BLaER1 treated with 17β-estradiol and CSF1 and Interleukin-3, amounts not matched to agents 10 nM and 100 nM (cell line): ENCODE results near the gene UBE2M.
"Not testable (repeated sequence)": the region's sequence is repeated elsewhere in the genome, so short reads cannot be mapped to it uniquely, and the experiment has no call there.

Source experiments
- H3K27ac ChIP-seq, 11 experiments: shearing (Covaris generic); formaldehyde crosslinking; 2 replicates each; pipeline ENCODE4 v1.8.1; 2022
- H3K27me3 ChIP-seq, 11 experiments: shearing (Covaris generic); formaldehyde crosslinking; 2 replicates each; pipeline ENCODE4 v1.8.1; 2022
- H3K36me3 ChIP-seq, 11 experiments: shearing (Covaris generic); formaldehyde crosslinking; 2 replicates each; pipeline ENCODE4 v1.8.1; 2022
- H3K4me1 ChIP-seq, 10 experiments: shearing (Covaris generic); formaldehyde crosslinking; 2 replicates each; pipeline ENCODE4 v1.8.1; 2022
- H3K4me2 ChIP-seq, 11 experiments: shearing (Covaris generic); formaldehyde crosslinking; 2 replicates each; pipeline ENCODE4 v1.8.1; 2022
- H3K4me3 ChIP-seq, 10 experiments: shearing (Covaris generic); formaldehyde crosslinking; 2 replicates each; pipeline ENCODE4 v1.8.1; 2022
- H3K9ac ChIP-seq, 11 experiments: shearing (Covaris generic); formaldehyde crosslinking; 2 replicates each; pipeline ENCODE4 v1.8.1; 2022
- H3K9me3 ChIP-seq, 11 experiments: shearing (Covaris generic); formaldehyde crosslinking; replicated peaks in 1 of 11; 2 replicates each; pipeline ENCODE4 v1.8.1; 2022
- H4K20me1 ChIP-seq, 11 experiments: shearing (Covaris generic); formaldehyde crosslinking; 2 replicates each; pipeline ENCODE4 v1.8.1; 2022
- Cebpa-rat ChIP-seq, 11 experiments: shearing (Covaris generic); IDR thresholded peaks; 2 replicates each; pipeline ENCODE4 v1.8.1; 2022

UBE2M gene

GRCh38 chr19:58558066-58558622, at the start of gene UBE2M:
TSS of gene UBE2M (minus strand) at chr19:58558611. CDS start at chr19:58558381, 230 bp downstream.
- Histone ChIP-seq H3K27ac (peak within 1 kb of the TSS; percentile 95 to 99 (median 98)), H3K9ac (peak within 1 kb of the TSS; percentile 89 to 98 (median 96)), H3K9me3 (no peaks in the 10 kb centered on the region), H3K4me2 (peak within 1 kb of the TSS; percentile 89 to 100 (median 98)), H3K4me1 (peaks cover 68 to 78% (median 77%) of the 10 kb centered on the region in 10 experiments), H3K27me3 (peaks cover 0 to 16% (median 0%) of the 10 kb centered on the region in 11 experiments; a peak in 8 of 22 replicates), H4K20me1 (peaks cover 0 to 37% (median 17%) of the 10 kb centered on the region in 11 experiments; a peak in 12 of 22 replicates), H3K4me3 (peak within 1 kb of the TSS; percentile 76 to 98 (median 94)), H3K36me3 (peaks cover 19 to 33% (median 27%) of the 10 kb centered on the region in 11 experiments)
- TF ChIP-seq Cebpa-rat (IDR thresholded peaks at IDR 0.05) = no peak

GRCh38 chr19:58607213-58607612, 48.8 kb upstream of the UBE2M start:
- not testable (repeated sequence) for H3K27ac ChIP-seq, H3K4me3 ChIP-seq, H3K4me1 ChIP-seq, H3K9me3 ChIP-seq, H3K27me3 ChIP-seq, H3K36me3 ChIP-seq, H3K9ac ChIP-seq, H3K4me2 ChIP-seq, H4K20me1 ChIP-seq

- not testable (repeated sequence) for H3K4me2 ChIP-seq, H3K4me1 ChIP-seq, H3K27ac ChIP-seq, H3K4me3 ChIP-seq, H3K36me3 ChIP-seq, H3K9me3 ChIP-seq, H3K27me3 ChIP-seq, H3K9ac ChIP-seq, H4K20me1 ChIP-seq
Observed at GRCh38 chr19:58606251-58606896, 48.0 kb upstream of the UBE2M start.

GRCh38 chr19:58586133-58586765, 27.8 kb upstream of the UBE2M start:
- Histone ChIP-seq H3K4me2 (no peak overlapping the region), H3K27me3 (no peaks in the 10 kb centered on the region), H3K9me3 (no peaks in the 10 kb centered on the region), H3K36me3 (peaks cover 26 to 40% (median 35%) of the 10 kb centered on the region in 11 experiments), H3K9ac (no peak overlapping the region), H4K20me1 (peaks cover 0 to 28% (median 12%) of the 10 kb centered on the region in 11 experiments; a peak in 13 of 22 replicates), H3K4me1 (no peaks in the 10 kb centered on the region), H3K27ac (no peak overlapping the region), H3K4me3 (no peak overlapping the region)
- no peak for TF ChIP-seq Cebpa-rat (IDR thresholded peaks at IDR 0.05)

- Histone ChIP-seq H3K4me1 (peaks cover 0 to 5% (median 4%) of the 10 kb centered on the region in 10 experiments; a peak in 8 of 20 replicates), H4K20me1 (peaks cover 0 to 29% (median 12%) of the 10 kb centered on the region in 11 experiments; a peak in 13 of 22 replicates), H3K9ac (no peak overlapping the region), H3K27ac (no peak overlapping the region), H3K36me3 (peaks cover 27 to 42% (median 37%) of the 10 kb centered on the region in 11 experiments), H3K4me3 (no peak overlapping the region), H3K4me2 (no peak overlapping the region), H3K9me3 (no peaks in the 10 kb centered on the region), H3K27me3 (no peaks in the 10 kb centered on the region)
- no peak for TF ChIP-seq Cebpa-rat (IDR thresholded peaks at IDR 0.05)
Observed at GRCh38 chr19:58585442-58586132, 27.2 kb upstream of the UBE2M start.

- no peak overlapping the region for H3K27ac ChIP-seq
- no peak overlapping the region for H3K4me3 ChIP-seq
Observed at GRCh38 chr19:58584498-58585441, 26.4 kb upstream of the UBE2M start.

GRCh38 chr19:58582985-58583384, 24.6 kb upstream of the UBE2M start:
- Histone ChIP-seq H3K4me3 (no peak overlapping the region), H3K27ac (no peak overlapping the region), H3K4me2 (no peak overlapping the region), H3K27me3 (no peaks in the 10 kb centered on the region), H4K20me1 (peaks cover 0 to 45% (median 12%) of the 10 kb centered on the region in 11 experiments; a peak in 13 of 22 replicates), H3K36me3 (peaks cover 31 to 51% (median 40%) of the 10 kb centered on the region in 11 experiments), H3K4me1 (peaks cover 21 to 29% (median 26%) of the 10 kb centered on the region in 10 experiments), H3K9ac (no peak overlapping the region), H3K9me3 (no peaks in the 10 kb centered on the region)
- no peak for TF ChIP-seq Cebpa-rat (IDR thresholded peaks at IDR 0.05)

More at GRCh38 chr19:58584498-58585441, 26.4 kb upstream of the UBE2M start:
- Histone ChIP-seq H3K36me3 (peaks cover 27 to 42% (median 37%) of the 10 kb centered on the region in 11 experiments), H4K20me1 (peaks cover 0 to 29% (median 12%) of the 10 kb centered on the region in 11 experiments; a peak in 13 of 22 replicates), H3K4me1 (peaks cover 4 to 11% (median 9%) of the 10 kb centered on the region in 10 experiments), H3K27me3 (no peaks in the 10 kb centered on the region), H3K9me3 (no peaks in the 10 kb centered on the region), H3K4me2 (no peak overlapping the region), H3K9ac (no peak overlapping the region)
- TF ChIP-seq Cebpa-rat (IDR thresholded peaks at IDR 0.05) = no peak
